Measurements from ENCODE around the gene KEAP1. TPM values are rescaled to one million over a fixed set of nuclear protein-coding genes. Genes with fewer than 3 reads are reported as not detected.

Gene KEAP1
- total RNA-seq, 1 experiment from 2014 or later: 46.8 TPM

- no peak overlapping the region for H3K27ac Mint-ChIP-seq (ENCODE audit: unreplicated experiment)
- no peak overlapping the region for H3K4me3 Mint-ChIP-seq (ENCODE audit: low read depth, unreplicated experiment)
- no TSS peak for BruUV-seq (replicated peaks)
- CTCF ChIA-PET: no interaction called here
- TF ChIP-seq CTCF (IDR thresholded peaks at IDR 0.05; ENCODE audit: unreplicated experiment): no peak
- H3K9me3 Mint-ChIP-seq (ENCODE audit: low read depth, unreplicated experiment): no peaks in the 10 kb centered on the region
- H3K27me3 Mint-ChIP-seq (ENCODE audit: unreplicated experiment): no peaks in the 10 kb centered on the region
- intact Hi-C loops (cut with micrococcal nuclease; ENCODE audit: unreplicated experiment): no loop called here
- peaks cover 25% of the 10 kb centered on the region for H3K36me3 Mint-ChIP-seq (ENCODE audit: insufficient read depth, unreplicated experiment)
- DNase-seq: no peak
- no peaks in the 10 kb centered on the region for H3K4me1 Mint-ChIP-seq (ENCODE audit: low read depth, unreplicated experiment)
Observed at GRCh38 chr19:10550336-10550735, 47.2 kb upstream of the KEAP1 start.

- intact Hi-C loops (cut with micrococcal nuclease; ENCODE audit: unreplicated experiment): no loop called here
Observed at GRCh38 chr19:10549733-10550132, 46.6 kb upstream of the KEAP1 start.

GRCh38 chr19:10548746-10549276 lies 45.7 kb upstream of the KEAP1 start:
- Mint-ChIP-seq H3K9me3 (ENCODE audit: low read depth, unreplicated experiment) (no peaks in the 10 kb centered on the region), H3K4me1 (ENCODE audit: low read depth, unreplicated experiment) (no peaks in the 10 kb centered on the region), H3K36me3 (ENCODE audit: insufficient read depth, unreplicated experiment) (peaks cover 36% of the 10 kb centered on the region), H3K27ac (ENCODE audit: unreplicated experiment) (no peak overlapping the region), H3K4me3 (ENCODE audit: low read depth, unreplicated experiment) (no peak overlapping the region), H3K27me3 (ENCODE audit: unreplicated experiment) (no peaks in the 10 kb centered on the region)
- CTCF ChIA-PET: no interaction called here
- DNase-seq: no peak
- BruUV-seq (replicated peaks): no TSS peak
- no peak for TF ChIP-seq CTCF (IDR thresholded peaks at IDR 0.05; ENCODE audit: unreplicated experiment)
- intact Hi-C loops (cut with micrococcal nuclease; ENCODE audit: unreplicated experiment): no loop called here

More at GRCh38 chr19:10549733-10550132, 46.6 kb upstream of the KEAP1 start:
- CTCF ChIA-PET: no interaction called here
- Mint-ChIP-seq H3K36me3 (ENCODE audit: insufficient read depth, unreplicated experiment) (peaks cover 29% of the 10 kb centered on the region), H3K9me3 (ENCODE audit: low read depth, unreplicated experiment) (no peaks in the 10 kb centered on the region), H3K4me3 (ENCODE audit: low read depth, unreplicated experiment) (no peak overlapping the region), H3K27me3 (ENCODE audit: unreplicated experiment) (no peaks in the 10 kb centered on the region), H3K27ac (ENCODE audit: unreplicated experiment) (no peak overlapping the region), H3K4me1 (ENCODE audit: low read depth, unreplicated experiment) (no peaks in the 10 kb centered on the region)
- DNase-seq: no peak
- no peak for TF ChIP-seq CTCF (IDR thresholded peaks at IDR 0.05; ENCODE audit: unreplicated experiment)
- BruUV-seq (replicated peaks): no TSS peak

GRCh38 chr19:10546817-10547216 lies 43.7 kb upstream of the KEAP1 start:
- intact Hi-C loops (cut with micrococcal nuclease; ENCODE audit: unreplicated experiment): no loop called here

More at GRCh38 chr19:10546817-10547216, 43.7 kb upstream of the KEAP1 start:
- no peak for TF ChIP-seq CTCF (IDR thresholded peaks at IDR 0.05; ENCODE audit: unreplicated experiment)
- no peak for DNase-seq
- H3K27ac Mint-ChIP-seq (ENCODE audit: unreplicated experiment): no peak overlapping the region
- H3K36me3 Mint-ChIP-seq (ENCODE audit: insufficient read depth, unreplicated experiment): peaks cover 25% of the 10 kb centered on the region
- H3K9me3 Mint-ChIP-seq (ENCODE audit: low read depth, unreplicated experiment): no peaks in the 10 kb centered on the region
- no peaks in the 10 kb centered on the region for H3K27me3 Mint-ChIP-seq (ENCODE audit: unreplicated experiment)
- CTCF ChIA-PET: no interaction called here
- H3K4me1 Mint-ChIP-seq (ENCODE audit: low read depth, unreplicated experiment): no peaks in the 10 kb centered on the region
- H3K4me3 Mint-ChIP-seq (ENCODE audit: low read depth, unreplicated experiment): no peak overlapping the region
- BruUV-seq (replicated peaks): TSS peak; percentile 17

Data from Calu3 (cell line).